Transverse colon (tissue), 4 donors: ENCODE results near the gene ZNF554.

Experiments
- POLR2AphosphoS5 ChIP-seq, 3 donors: sonication (generic); formaldehyde crosslinking; IDR thresholded peaks; one replicate each; pipeline ENCODE4 v1.6.1; 2016; ENCODE audit warnings: antibody characterized with exemption in 3 of 3
- TF ChIP-seq, protein P1 (sequence below), 5 experiments: fragments of 200-600 bp in 3 of 5; fragments of 450-650 bp in 2 of 5; sonication (generic) in 3 of 5; IDR thresholded peaks; 1 replicate in 2 of 5; 2 replicates in 3 of 5; pipeline ENCODE4 v1.5.1; 2016 to 2017; ENCODE audit warnings: antibody characterized with exemption in 5 of 5, inconsistent platforms in 3 of 5, mild to moderate bottlenecking in 2 of 5, moderate library complexity in 1 of 5

DNA sequence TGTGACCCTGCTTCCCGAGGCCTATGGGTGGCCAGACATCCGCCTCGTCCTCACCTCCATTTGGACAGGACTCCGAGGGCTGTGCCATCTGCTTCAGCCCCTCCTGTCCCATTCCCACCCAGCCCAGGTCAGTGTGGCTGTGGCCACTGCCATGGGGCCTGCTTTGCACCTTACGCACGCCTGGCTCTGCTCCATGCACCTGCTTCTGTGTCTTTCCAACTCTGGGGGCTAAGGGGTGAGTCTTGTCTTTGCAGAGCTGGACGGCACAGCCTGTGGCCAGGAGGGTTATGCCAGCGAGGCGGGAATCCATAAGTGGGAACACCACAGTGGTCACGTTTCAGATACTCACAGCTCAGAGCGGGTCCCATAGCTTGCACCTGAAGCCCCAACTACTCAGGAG lies 5.2 kb upstream of the ZNF554 start:
- TF ChIP-seq, protein P1, sequence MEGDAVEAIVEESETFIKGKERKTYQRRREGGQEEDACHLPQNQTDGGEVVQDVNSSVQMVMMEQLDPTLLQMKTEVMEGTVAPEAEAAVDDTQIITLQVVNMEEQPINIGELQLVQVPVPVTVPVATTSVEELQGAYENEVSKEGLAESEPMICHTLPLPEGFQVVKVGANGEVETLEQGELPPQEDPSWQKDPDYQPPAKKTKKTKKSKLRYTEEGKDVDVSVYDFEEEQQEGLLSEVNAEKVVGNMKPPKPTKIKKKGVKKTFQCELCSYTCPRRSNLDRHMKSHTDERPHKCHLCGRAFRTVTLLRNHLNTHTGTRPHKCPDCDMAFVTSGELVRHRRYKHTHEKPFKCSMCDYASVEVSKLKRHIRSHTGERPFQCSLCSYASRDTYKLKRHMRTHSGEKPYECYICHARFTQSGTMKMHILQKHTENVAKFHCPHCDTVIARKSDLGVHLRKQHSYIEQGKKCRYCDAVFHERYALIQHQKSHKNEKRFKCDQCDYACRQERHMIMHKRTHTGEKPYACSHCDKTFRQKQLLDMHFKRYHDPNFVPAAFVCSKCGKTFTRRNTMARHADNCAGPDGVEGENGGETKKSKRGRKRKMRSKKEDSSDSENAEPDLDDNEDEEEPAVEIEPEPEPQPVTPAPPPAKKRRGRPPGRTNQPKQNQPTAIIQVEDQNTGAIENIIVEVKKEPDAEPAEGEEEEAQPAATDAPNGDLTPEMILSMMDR (IDR thresholded peaks at IDR 0.05), result no peak
- no peak for TF ChIP-seq POLR2AphosphoS5 (IDR thresholded peaks at IDR 0.05)
